Astrocyte of the spinal cord (primary cell): ENCODE results near the gene TMEM100.

Experiments
- DNase-seq: peaks from one replicate; pipeline ENCODE4 v3.0.0; 2011; ENCODE audit warnings: low read depth, low spot score
- H3K4me3 ChIP-seq: 2 replicates; pipeline ENCODE4 v1.5.1; 2011; ENCODE audit warnings: low read depth, mild to moderate bottlenecking, low read length, moderate library complexity
- in situ Hi-C: cut with HindIII; loops from 2 replicates; pipeline ENCODE4 v1.10.0; 2017; ENCODE audit warnings: low sequenced_read_pairs
- TF ChIP-seq, protein P1 (sequence below): IDR thresholded peaks from 2 replicates; pipeline ENCODE4 v1.5.1; 2012; ENCODE audit warnings: low read depth, mild to moderate bottlenecking, low read length, inconsistent platforms

The TMEM100 gene

DNA sequence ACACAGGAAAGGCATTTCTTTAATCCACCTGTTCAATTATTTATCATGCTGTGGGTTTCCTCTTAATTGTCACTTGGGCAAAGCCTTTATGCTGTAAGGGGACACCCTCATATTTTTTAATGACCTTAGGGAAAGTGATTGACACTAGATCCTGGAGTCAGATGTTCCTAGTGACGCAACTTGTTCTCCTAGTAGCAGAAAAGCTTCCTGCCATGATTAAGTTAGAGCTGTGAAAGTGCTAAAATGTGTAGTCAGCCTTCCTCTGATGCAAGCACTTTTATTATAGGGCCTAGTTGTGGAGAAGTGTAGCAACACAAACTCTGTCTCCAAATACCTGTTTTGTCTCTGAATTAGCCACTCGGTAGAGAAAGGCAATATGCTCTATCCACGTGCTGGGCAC lies 12.3 kb downstream of the TMEM100 start:
- in situ Hi-C loops, result no loop called here
- TF ChIP-seq, protein P1, sequence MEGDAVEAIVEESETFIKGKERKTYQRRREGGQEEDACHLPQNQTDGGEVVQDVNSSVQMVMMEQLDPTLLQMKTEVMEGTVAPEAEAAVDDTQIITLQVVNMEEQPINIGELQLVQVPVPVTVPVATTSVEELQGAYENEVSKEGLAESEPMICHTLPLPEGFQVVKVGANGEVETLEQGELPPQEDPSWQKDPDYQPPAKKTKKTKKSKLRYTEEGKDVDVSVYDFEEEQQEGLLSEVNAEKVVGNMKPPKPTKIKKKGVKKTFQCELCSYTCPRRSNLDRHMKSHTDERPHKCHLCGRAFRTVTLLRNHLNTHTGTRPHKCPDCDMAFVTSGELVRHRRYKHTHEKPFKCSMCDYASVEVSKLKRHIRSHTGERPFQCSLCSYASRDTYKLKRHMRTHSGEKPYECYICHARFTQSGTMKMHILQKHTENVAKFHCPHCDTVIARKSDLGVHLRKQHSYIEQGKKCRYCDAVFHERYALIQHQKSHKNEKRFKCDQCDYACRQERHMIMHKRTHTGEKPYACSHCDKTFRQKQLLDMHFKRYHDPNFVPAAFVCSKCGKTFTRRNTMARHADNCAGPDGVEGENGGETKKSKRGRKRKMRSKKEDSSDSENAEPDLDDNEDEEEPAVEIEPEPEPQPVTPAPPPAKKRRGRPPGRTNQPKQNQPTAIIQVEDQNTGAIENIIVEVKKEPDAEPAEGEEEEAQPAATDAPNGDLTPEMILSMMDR, result no peak
- no peak overlapping the region for H3K4me3 ChIP-seq
- no peak for DNase-seq

DNA sequence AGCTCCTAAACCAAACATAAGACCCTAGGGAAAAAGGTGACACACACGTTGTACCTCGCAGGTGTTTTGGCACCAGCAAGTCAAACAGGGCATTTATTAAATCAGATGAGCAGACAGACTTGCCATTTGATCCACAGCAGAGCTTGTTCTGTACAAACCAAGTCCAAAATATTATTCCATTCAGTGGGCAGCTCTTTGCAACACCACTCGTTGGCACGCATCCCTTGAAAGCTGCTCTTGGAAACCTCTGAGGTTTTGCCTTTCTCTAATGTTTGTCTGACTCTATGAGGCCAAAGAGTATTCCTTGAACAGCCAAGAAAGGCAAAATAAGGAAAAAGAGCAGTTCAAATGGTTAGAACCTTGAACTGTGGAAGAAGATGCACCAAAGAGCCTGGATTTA lies 12.7 kb downstream of the TMEM100 start:
- in situ Hi-C loops, result no loop called here
- TF ChIP-seq, protein P1, result no peak
- H3K4me3 ChIP-seq, result no peak overlapping the region
- DNase-seq, result no peak

DNA sequence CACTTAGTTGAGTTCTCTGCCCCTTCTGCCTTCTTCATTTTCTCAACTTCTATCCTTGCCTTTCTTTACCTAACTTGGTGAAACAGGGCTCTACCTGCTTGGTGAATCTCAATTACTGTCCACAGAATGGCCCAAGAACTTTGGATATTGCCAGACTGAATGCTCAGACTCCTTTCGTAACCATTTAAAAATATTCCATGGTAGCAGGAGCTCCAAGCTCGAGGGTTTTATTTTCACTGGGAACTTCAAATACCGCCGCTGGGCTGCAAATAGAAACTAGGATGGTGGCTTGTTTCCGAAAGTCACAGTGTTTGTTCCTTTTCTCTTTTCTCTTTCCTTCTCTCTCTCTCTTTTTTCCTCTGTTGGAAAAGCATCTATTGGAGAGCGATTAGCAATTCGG lies 13.2 kb downstream of the TMEM100 start:
- TF ChIP-seq, protein P1, result no peak
- DNase-seq, result no peak
- H3K4me3 ChIP-seq, result no peak overlapping the region
- in situ Hi-C loops, result no loop called here

DNA sequence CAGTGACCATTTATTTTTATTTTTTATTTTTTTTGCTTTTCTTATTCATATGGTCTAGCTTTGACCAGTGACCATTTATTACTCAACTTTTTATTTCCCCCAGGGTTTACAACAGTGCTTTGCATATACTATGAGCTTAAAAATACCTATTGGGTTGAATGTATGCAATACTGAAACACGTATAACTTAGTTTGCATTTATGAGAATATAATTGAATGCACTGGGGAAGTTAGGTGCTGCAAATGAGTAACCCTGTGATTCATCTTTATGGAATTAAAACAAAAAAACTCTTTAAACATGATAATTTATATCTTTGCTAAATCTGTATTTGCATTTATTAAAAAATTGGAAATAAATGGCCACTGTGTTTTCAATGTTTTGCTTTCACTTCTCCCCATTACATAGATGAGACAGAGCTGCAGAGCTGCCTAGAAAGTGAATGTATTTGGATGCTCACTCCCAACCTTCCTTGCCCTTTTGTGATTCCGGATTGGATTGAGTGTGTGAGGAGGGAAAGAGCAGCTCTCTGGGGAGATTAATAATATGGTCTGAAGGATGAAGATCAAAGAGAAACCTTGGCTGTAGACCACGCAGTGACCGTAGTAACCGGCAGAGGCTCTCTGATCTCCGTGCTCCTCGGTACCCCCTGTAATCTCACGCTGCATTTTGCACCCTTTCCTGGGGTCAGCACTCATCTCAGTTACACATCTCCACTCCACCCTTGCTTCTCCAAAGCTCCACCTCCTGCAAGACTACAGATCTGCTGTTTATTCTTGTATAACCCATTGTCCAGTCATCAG lies 14.3 kb downstream of the TMEM100 start:
- TF ChIP-seq, protein P1, result no peak
- no peak for DNase-seq
- in situ Hi-C loops, result no loop called here
- no peak overlapping the region for H3K4me3 ChIP-seq

DNA sequence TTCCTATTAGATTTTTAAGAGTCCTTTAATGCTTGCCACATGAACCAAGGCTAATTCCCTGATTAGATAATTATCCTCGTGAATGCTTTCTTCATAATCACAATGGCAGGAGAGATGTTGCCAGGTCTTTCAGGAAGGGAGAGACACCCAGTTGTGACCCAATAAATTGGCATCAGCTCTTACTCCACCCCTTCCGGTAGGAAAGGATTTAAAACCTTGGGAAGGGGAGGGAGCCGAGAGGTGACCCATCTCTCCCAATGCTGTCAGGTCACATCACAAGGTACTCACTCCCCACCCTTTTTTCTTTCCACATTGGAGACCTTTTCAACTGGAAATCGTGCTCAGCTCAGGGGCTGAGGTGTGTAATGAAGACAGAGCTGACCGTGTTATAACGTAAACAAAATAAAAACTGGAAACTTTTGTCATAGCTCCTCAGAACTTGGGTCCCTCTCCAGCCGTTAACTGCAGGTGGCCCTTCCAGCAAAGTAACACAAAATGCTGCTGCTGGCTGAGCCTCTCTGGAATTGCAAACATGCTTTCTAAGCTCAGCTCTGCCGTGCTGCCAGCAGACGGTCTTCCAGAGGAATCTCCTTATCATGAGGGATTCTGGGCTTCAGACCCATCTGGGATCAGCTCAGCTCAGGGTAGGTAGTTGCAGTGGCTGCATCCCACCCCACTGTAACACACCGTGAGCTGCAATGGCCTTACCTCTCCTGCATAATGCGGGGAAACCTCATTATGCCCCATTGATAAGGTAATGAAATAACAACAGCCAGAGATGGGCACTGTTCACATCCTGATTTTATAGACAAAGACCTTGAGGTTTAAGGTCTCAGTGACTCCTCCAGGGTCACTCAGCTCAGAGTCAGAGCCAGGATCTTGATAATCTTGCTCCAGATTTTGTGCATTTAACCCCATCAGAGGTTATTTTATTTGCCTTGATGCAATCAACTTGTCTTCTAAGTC lies 15.6 kb downstream of the TMEM100 start:
- no peak for DNase-seq
- in situ Hi-C loops, result no loop called here
- no peak overlapping the region for H3K4me3 ChIP-seq
- TF ChIP-seq, protein P1, result no peak

DNA sequence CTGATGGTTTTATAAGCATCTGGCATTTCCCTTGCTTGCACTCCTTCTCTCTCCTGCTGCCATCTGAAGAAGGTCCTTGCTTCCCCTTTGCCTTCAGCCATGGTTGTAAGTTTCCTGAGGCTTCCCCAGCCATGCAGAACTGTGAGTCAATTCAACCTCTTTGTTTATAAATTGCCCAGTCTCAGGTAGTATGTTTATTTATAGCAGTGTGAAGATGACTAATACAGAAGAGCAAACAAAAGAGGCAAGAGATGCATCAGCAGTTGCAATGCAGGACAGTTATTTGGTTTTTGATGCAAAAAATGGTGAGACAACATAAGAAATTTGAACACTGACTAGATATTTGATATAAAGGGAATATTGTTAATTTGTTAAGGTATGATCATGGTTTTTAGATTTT lies 16.8 kb downstream of the TMEM100 start:
- DNase-seq, result no peak
- TF ChIP-seq, protein P1, result no peak
- in situ Hi-C loops, result no loop called here
- H3K4me3 ChIP-seq, result no peak overlapping the region
